Stimulated activated CD4-positive, alpha-beta T cell treated with anti-CD3 and anti-CD28 coated beads, TNF-alpha, amount 100 ng/mL, for 48 hours (primary cell): Measurements from ENCODE around the gene RFC5.
"Not testable (repeated sequence)": the region's sequence is repeated elsewhere in the genome, so short reads cannot be mapped to it uniquely, and the experiment has no call there.

Experiments
- DNase-seq, 3 donors: peaks; one replicate each; pipeline ENCODE4 v3.0.0-alpha.2; 2020; ENCODE audit warnings: low read depth in 3 of 3

Gene RFC5, protein sequence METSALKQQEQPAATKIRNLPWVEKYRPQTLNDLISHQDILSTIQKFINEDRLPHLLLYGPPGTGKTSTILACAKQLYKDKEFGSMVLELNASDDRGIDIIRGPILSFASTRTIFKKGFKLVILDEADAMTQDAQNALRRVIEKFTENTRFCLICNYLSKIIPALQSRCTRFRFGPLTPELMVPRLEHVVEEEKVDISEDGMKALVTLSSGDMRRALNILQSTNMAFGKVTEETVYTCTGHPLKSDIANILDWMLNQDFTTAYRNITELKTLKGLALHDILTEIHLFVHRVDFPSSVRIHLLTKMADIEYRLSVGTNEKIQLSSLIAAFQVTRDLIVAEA

DNA sequence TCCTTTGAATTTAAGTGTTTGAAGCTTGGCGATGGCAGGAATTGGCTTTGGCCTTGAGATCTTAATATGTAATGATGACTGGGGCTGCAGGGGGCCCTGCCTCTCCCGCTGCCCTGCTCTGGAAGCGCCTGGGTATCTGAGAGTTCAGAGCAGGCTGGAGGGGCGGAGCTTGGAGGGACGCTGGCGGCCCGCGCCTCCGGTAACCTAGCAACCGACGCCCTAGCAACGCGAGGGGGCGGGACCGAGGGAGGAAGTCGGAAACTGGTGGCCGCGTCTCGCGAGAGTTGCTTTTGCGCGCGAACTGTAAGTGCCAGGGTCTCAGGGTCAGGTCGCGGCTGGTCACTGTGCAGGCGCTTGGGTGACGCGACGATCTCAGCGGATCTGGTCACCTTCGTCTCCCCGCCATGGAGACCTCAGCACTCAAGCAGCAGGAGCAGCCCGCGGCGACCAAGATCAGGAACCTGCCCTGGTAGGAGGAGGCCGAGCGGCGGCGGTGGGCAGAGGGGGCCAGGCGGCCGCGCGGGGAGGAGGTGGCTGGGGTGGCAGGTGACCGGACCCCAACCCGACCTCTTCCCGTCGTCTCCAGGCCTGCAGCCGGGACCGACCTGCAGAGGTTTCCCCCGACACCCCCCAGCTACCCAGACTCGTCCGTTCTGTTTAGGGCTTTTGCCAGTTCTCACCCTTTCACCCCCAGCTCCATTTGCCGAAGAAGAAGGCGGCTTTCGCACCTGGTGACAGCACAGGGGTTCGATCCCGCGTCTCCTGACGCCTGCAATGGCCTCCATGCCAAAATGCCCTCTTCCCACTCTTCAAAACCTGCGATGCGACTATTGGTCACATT lies at the start of gene RFC5:
Gene RFC5, plus strand, starts transcription at position 280 of the 841 bp plus-strand sequence. Its CDS starts 125 bp downstream, at position 405.
- DNase-seq, result peak; percentile 95 to 98 (median 96)

DNA sequence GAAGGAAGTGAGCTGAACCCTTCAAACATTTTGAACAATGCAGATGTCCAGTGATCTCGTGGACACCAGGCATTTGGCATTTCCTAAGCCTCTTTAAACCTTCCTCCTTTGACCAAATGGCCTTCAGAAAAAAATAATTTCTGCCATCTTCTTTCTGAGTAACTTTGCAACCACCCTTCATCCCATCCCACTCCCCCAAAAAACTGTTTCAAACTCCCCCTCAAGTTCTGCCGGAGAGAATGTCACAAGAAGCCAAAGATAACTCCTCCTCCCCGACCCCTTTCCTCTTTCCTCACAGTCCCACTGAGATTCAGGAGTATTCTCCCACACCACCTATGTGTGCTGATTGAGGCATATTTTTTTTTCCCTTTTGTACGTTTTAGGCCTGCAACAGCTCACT lies 49.5 kb upstream of the RFC5 start:
- DNase-seq, result no peak

DNA sequence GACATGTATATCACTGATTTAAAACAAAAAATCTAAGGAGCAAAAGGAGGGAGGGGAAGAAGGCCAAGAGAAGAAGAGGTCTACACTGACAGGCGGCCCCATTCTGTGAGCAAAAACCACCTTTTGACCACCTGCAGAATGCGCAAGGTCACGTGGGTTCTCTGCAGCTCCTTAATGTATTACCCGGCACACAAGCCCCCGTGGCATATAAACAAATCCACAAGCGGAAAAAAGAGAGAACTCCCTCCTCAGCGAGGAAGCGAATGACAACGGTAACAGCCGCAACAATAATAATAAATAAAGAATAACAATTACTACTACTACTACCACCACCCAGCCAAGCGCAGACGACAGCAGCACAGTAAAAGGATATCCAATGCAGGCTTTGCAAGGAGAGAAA lies 49.0 kb upstream of the RFC5 start:
- no peak for DNase-seq

DNA sequence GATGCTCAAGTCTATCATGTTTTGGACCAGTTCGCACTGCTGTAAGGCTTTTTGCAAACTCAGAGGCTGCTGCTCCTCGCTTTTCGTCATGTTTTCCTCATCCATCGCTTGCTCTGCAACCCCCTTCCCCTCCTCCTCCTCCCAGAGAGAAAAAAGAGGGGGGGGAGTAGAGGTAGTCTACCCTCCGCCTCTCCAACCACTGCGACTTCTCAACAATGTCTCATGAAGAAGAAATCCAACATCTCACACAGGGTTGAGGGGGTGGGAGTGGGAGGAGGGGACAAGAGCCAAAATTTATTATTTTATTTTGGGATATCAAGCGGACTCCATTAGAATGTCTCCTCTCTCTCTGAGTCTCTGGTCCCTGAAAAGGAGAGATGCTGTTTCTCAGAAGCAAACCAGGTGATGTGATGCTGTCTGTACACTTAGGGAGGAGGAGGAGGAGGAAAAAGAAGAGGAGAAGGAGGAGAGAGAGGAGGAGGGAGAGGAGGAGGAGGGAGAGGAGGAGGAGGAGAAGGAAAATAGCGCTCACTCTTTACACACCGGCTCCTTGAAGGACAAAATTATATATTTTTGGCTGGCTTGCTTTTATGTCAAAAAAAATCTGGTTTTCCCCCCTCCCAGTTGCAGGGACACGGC lies 48.2 kb upstream of the RFC5 start:
- DNase-seq, result no peak

DNA sequence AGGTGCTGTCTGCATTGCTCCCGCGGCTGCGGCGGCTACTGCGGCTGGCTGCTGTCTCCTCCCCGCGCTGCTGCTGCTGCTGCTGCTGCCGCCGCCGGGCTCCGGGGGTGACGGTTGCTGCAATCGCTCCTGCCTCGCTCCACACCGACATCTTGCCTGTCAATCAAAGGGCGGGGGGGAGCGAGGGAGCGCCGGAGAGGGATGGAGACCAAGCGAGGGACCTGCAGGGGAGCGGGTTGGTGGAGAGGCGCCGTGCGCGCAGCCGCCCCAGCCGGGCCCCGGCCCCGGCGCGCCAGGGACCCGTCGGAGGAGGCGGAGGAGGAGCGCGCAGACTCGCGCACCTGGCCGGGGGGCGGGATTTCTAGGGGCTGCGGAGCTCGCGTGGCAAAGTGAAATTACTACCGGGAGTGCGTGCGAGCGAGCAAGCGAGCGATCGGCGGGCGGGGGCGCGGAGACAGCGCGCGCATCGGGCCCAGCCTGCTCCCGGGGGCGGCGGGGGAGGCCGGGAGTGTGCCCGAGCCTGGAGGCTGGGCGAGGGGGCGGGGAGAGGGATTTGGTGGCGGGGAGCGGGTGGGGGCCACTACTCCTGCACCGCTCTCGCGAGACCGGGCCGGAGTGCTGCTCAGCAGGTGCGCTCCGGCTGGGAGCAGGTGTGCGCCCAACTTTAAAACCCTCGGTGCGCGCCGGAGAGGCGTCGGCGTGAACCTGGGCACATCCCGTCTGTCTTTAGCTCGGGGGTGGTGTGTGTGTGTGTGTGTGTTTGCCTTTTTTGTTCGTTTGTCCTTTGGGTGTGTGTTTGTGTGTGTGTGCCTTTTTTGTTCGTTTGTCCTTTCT lies 47.5 kb upstream of the RFC5 start, which contains the start of gene KSR2:
Gene KSR2, minus strand, starts transcription at position 165 of the 834 bp plus-strand sequence. CDS start 735 bp downstream, outside the sequence.
- peak; percentile 15 to 54 (median 39) for DNase-seq

DNA sequence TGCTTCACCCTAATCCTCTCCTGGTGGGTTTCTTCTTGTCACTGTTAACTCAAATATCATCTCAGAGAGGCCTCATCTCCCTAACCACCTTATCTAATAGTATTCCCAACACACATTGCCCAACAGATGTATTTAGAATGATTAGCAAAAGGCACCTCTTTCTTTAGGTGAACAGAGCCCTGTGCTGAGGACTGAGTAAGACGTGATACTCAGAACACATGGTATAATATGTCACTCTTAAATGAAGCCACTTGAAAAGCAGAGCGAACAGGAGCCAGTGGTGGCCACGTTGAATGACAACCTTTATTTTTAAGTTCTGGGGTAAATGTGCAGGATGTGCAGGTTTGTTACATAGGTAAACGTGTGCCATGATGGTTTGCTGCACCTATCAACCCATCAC lies 46.2 kb upstream of the RFC5 start:
- no peak for DNase-seq

DNA sequence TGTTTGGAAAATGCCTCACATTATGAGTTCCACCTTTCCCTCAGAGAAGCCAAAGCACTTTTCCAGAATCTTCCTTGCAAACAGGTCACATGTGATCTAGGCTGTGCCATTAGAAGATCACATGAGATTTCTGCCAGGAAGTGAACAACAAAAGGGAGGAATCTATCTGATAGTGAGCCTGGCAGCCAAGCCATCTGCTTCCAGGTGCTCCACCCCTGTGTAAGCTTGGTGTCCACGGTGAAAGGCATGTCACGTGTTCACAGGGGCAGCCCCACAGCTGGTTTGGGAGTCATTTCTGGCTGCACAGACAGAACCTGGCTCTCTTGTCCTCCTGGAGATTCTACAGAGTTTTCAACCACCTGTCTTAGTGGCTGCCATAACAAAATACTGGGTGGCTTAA lies 44.2 kb upstream of the RFC5 start:
- no peak for DNase-seq

DNA sequence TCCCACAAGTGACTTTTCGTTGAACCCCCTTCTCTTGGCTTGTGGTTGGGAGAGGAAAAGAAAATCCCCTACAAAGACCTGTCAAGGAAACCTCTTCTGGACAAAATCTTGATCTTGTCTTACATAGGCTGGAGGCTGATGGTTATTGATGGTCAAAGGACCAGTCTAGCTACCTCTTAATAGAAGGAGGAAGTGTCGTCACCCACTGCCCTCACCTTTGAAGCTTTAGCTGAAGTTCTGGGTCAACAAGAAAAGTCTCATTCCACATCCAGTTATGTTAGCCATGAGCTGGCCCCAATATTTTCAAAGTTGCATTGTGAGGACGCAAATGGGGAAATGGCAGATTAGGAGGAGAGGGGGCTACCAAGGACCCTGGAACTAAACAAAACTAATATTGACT lies 41.5 kb upstream of the RFC5 start:
- no peak for DNase-seq

DNA sequence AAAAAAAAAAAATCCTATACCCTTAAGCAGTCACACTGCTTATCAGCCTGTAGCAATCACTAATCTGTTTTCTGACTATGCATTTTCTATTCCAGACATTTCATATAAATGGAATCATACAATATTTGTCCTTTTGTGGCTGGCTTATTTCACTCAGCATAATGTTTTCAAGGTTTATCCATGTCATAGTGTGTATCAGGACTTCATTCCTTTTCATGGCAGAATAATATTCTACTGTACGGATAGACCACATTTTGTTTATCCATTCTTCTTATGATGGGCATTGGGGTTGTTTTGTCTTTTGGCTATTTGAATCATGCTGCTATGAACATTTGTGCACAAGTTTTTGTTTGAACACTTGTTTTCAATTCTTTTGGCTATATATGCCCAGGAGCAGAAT lies 39.1 kb upstream of the RFC5 start:
- DNase-seq, result no peak

DNA sequence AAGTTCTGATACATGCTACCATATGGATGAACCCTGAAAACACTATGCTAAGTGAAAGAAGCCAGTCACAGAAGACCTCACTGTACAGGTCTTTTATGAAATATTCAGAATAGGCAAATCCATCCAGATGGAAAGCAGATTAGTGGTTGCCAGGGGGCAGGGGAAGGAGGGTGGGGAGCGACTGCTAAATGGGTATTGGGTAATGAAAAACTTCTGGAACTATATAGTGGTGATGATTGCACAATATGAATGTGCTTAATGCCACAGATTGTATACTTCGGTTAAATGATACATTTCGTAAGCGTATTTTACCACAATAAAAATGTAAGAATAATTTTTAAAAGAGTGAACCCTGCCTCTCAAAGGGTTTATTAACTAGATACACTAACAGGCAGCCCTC lies 35.9 kb upstream of the RFC5 start:
- DNase-seq, result no peak

DNA sequence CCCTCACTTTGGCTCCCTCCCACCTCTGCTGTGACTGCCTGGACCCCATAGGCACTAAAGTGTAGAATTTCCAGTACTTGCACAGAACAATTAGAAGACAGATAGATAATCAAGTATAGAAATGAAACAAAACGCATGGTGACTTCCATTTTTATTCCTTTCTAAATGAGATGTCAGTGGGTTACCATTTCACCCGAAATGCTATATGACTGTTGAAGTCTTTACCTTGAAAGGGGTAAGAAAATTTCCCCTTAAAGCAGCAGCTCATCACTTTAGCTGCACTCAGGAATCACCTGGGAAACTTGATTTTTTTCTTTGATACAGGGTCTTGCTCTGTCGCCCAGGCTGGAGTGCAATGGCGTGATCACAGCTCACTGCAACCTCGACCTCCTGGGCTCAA lies 35.2 kb upstream of the RFC5 start:
- DNase-seq, result no peak

DNA sequence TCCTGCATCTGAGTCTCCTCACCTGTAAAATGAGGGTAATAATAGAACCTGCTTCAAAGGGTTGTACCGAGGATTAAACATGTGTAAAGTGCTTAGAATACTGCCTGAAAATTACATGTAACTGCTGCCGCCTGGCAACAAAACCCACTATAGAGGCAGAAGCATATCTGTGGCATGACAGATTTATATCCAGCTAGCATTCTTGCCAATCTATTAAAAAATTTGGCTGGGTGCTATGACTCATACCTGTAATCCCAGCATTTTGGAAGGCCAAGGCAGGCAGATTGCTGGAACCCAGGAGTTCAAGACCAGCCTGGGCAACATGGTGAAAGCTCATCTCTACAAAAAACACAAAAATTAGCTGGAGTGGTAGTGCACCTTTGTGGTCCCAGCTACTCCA lies 31.3 kb upstream of the RFC5 start:
- DNase-seq, result no peak

DNA sequence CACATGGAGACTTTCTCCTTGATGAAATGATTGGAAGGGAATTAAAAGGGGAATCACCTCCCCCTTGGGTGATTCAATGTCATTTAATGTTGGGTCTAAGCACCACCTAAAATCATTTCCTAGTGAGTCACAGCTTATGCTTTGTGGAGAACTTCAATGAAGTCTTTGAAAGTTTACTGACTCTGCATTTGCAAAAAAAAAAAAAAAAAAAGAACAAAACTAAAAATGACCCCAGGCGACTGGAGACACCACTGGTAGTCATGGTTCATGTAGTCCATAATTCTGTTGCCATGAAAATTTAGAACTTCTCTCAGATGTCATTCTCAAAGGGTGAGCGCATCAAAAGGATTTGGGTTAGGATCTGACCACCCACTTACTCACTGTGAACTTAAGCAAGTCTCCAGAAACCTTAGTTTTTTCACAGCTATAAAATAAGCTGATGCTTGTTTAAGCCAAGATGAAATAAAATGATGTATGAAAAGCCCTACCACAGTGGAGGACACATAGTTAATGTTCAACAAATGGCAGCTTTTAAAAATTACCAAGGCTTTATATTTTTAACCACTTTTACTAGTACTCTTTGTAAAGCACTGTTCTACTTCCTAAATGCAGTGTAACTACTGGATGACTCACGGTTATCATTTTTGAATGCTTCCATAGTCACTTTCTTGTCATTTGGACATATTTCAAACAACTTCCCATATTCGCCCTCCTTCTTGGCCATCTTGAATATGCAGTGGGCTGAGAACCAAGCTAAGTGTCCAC lies 29.6 kb upstream of the RFC5 start:
- DNase-seq, result no peak

DNA sequence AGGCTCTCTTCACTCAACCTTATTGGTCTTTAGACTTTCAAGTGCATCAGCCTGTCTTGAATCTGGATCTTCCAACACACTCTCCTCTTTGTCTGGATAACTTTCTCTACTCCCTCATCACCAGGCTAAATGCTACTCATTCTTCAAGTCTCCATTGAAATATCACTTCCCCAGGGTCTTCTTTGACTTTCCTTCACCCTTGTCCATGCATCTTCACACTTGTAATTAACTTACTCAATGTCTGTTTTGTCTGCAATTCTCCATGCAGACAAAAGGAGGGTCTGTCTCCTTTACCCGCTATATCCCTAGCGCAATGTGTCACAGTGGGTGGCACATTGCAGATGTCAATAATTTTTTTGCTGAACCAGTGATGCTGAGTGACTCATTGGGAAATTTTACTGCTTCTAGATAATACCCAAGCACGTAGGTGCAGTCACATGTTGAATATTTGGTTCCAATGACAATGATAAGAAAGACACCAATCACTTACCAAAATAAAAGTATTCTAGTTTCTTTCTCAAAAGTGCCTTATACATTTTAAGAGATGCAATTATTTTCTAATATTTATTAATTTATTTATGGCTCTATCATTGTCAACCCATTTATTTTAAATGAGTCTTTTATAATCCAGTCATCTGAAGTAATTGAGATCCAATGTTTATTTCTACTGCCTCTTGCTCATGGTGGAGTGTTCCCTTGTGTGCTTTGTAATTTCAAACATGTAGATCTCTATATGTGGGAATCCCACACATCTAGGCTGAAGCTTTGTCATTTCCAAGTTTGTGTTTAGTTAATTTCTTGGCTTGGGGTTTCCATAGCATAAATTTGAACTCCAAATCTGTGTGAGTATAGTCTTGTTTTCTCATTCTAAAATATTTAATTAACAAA lies 21.7 kb upstream of the RFC5 start:
- DNase-seq, result no peak

DNA sequence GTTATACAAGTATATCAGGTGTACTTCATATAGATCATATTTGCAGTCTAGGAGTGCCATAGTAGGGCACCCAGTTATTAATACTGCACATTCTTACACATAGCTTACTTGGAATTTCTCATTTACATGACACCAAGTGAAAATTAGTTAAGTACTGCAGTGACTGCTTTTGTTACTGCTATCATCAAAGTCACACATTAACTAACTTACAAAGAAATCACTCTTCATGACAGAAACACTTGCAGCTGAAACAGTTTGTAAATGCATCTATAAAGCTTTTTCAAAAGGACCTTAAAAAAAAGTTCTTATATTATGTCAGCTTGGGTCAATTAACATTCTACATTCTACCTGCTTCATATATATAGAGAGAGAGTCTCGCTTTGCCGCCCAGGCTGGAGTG lies 17.8 kb upstream of the RFC5 start:
- no peak for DNase-seq

DNA sequence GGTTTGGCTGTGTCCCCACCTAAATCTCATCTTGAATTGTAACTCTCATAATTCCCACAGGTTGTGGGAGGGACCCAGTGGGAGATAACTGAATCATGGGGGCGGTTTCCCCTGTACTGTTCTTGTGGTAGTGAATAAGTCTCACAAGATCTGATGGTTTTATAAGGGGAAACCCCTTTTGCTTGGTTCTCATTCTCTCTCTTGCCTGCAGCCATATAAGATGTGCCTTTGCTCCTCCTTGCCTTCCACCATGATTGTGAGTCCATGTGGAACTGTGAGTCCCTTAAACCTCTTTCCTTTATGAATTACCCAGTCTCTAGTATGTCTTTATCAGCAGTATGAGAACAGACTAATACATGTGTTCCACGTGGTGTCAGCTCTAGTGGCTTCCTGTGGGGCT lies 16.7 kb upstream of the RFC5 start:
- not testable (repeated sequence) for DNase-seq

DNA sequence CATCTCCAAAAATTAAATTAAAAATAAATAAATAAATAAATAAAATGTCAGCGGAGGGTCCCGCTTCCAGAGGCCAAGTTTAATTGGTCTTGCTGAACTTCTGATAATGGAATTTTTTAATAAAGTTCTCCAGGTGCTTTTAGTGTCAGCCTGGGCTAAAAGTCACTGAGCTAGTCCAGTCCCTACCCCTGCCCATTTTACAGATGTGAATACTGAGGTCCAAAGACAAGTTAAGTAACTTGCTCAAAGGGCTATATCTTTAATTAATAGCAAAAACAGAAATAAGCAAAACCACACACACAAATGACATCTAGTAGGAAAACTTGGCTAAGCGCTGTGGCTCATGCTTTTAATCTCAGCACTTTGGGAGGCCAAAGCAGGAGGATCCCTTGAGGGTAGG lies 5.6 kb upstream of the RFC5 start:
- no peak for DNase-seq

DNA sequence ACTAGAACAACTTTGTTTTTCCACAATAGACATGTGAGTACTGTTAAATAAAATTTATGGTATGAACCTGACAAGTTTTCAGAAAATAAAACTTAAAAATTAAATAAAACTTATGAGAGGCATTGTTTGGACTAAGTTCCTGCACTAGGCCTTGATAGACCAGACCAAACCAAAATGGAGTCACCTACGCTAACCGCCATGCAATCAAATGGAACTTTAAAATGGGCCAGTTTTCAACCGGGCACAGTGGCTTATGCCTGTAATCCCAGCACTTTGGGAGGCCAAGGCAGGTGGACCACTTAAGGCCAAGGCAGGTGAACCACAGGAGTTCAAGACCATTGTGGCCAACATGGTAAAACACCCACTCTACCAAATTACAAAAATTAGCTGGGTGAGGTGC lies 5.1 kb upstream of the RFC5 start:
- DNase-seq, result no peak

DNA sequence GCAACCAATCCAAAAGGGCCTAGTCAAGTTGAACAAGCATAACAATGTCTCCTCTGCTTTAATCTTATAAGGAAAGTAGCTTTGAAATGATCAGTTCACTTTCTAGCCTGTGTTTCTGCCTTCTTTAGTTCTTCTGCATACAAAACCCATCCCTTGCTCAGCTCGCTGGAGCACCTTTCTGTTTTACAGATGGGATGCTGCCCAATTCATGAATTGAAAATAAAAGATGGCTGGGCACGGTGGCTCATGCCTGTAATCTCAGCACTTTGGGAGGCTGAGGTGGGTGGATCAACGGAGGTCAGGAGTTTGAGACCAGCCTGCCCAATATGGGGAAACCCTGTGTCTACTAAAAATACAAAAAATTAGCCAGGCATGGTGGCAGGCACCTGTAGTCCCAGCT lies 4.5 kb upstream of the RFC5 start:
- no peak for DNase-seq

DNA sequence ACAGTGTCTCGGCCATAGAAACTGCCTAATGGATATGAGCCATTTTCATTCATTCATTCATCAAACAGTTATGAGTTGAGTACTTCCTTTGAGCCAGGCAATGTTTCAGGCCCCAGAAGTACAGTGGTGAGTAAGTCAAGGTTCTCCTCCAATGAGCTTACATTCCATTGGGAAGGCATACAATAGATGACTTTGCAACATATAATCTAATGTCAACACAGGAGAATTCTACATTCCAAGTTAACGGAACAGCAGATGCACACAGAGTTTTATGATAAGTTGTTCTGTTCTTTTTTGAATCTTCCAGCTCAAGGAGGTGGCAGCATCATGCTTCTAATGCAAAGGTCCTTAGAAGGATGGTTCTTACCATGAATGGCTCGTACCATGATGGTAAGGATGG lies 3.2 kb upstream of the RFC5 start:
- no peak for DNase-seq
